HCT116 (cell line): ENCODE results near the gene GPS2.

Experiments
- EZH2 ChIP-seq: fragments of 200-600 bp; sonication (generic); IDR thresholded peaks from 2 replicates; pipeline ENCODE4 v1.6.1; 2017; ENCODE audit warnings: antibody characterized with exemption, mixed run types
- POLR2A ChIP-seq: IDR thresholded peaks from 2 replicates; pipeline ENCODE4 v1.7.0; 2011; ENCODE audit warnings: borderline replicate concordance; ENCODE audit not compliant: insufficient read depth, insufficient read length; ENCODE audit errors: extremely low read depth
- SIN3A ChIP-seq: IDR thresholded peaks from 2 replicates; pipeline ENCODE4 v1.6.1; 2012; ENCODE audit warnings: low read depth
- TF ChIP-seq, protein P1 (sequence below), 3 experiments: fragments of 200-600 bp in 1 of 3; sonication (generic) in 1 of 3; IDR thresholded peaks in 2 of 3; conservative IDR thresholded peaks in 1 of 3; 2 replicates each; pipeline ENCODE4 v1.5.1; 2012 to 2017; ENCODE audit warnings: low read depth in 2 of 3, low read length in 2 of 3, antibody characterized with exemption in 1 of 3, borderline replicate concordance in 1 of 3, control low read depth in 1 of 3, mild to moderate bottlenecking in 1 of 3, mixed read lengths in 1 of 3, mixed run types in 1 of 3, moderate library complexity in 1 of 3; ENCODE audit not compliant: insufficient read depth in 1 of 3

DNA sequence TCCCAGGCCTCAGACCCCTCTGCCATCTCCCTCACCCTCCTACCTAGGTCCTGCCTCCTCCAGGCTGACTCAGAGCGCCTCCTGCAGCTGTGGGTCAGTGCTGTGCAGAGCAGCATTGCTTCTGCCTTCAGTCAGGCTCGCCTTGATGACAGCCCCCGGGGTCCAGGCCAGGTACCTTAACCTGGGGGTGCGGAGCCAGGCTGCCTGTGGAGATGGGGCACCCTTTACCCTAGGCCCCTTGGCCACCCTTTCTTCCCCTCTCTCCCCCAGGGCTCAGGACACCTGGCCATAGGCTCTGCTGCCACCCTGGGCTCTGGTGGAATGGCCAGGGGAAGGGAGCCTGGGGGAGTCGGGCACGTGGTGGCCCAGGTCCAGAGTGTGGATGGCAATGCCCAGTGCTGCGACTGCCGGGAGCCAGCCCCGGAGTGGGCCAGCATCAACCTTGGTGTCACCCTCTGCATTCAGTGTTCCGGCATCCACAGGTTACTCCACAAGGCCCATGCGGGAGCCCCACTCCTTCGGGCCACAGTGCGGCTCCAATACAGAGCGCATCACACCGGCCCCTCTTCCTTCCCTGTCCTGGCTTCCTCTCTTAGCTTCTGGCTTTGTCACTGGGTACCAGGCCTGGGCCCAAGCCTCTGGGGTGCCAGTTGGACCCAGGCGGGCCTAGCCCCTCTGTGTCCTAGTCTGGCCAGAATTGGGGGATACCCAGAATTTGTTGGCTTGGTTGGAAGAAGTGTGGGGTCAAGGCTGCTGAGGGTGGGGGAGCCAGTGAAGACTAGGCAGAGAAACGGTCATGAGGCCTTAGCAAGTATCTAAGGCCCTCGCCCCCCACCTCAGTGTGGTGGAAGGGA, 31.8 kb upstream of the GPS2 start:
- no peak for TF ChIP-seq POLR2A
- TF ChIP-seq, protein P1, sequence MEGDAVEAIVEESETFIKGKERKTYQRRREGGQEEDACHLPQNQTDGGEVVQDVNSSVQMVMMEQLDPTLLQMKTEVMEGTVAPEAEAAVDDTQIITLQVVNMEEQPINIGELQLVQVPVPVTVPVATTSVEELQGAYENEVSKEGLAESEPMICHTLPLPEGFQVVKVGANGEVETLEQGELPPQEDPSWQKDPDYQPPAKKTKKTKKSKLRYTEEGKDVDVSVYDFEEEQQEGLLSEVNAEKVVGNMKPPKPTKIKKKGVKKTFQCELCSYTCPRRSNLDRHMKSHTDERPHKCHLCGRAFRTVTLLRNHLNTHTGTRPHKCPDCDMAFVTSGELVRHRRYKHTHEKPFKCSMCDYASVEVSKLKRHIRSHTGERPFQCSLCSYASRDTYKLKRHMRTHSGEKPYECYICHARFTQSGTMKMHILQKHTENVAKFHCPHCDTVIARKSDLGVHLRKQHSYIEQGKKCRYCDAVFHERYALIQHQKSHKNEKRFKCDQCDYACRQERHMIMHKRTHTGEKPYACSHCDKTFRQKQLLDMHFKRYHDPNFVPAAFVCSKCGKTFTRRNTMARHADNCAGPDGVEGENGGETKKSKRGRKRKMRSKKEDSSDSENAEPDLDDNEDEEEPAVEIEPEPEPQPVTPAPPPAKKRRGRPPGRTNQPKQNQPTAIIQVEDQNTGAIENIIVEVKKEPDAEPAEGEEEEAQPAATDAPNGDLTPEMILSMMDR (IDR thresholded peaks at IDR 0.05 in 2 of 3, conservative IDR thresholded peaks at IDR 0.05 in 1 of 3; ENCODE audit: borderline replicate concordance in 1 of 3, insufficient read depth in 1 of 3, low read depth in 2 of 3, low read length in 2 of 3), result no peak
- TF ChIP-seq SIN3A, result no peak
- no peak for TF ChIP-seq EZH2
